Endothelial cell of umbilical vein (primary cell): Measurements from ENCODE around the gene FBXL14. TPM values are rescaled to one million over a fixed set of nuclear protein-coding genes. Genes with fewer than 3 reads are reported as not detected.

Experiments used
- BruUV-seq: library from RNA; stranded (reverse); fragments of 400-500 nt; replicated peaks from 2 replicates; lab custom pipeline; 2021; lab: Mats Ljungman, UMichigan
- CTCF ChIA-PET: fragments of 300-600, 350-600 bp; sonication (Branson Sonifier 250); formaldehyde crosslinking; loops from one replicate; lab custom pipeline; 2021; ENCODE audit warnings: antibody characterized with exemption, inconsistent platforms; lab: Charles Lee
- POLR2A ChIA-PET: fragments of 300-600, 350-600 bp; sonication (Branson Sonifier 250); formaldehyde crosslinking; loops from one replicate; lab custom pipeline; 2021; ENCODE audit warnings: antibody characterized with exemption, inconsistent platforms; lab: Charles Lee
- DNase-seq: peaks from one replicate; pipeline ENCODE4 v3.0.0-alpha.2; 2011; ENCODE audit warnings: low read depth, low spot score
- FAIRE-seq: peaks from 2 replicates; lab custom pipeline; 2011; peaks lifted over from hg19 to GRCh38; lab: Jason Lieb, UNC
- H2AFZ ChIP-seq: 2 replicates; pipeline ENCODE4 v1.6.0; 2012; ENCODE audit warnings: low read depth, low read length, control low read depth, inconsistent platforms
- H3K27ac ChIP-seq: 2 replicates; pipeline ENCODE4 v1.5.1; 2011; ENCODE audit warnings: low read depth, mild to moderate bottlenecking, control low read depth, low read length, moderate library complexity; ENCODE audit not compliant: insufficient read depth
- H3K27me3 ChIP-seq, 2 experiments: 2 replicates each; pipeline versions ENCODE4 v1.6.0 to v1.6.1; 2011; ENCODE audit warnings: low read length in 2 of 2, mixed read lengths in 1 of 2; ENCODE audit not compliant: control insufficient read depth in 2 of 2, insufficient read depth in 2 of 2
- H3K36me3 ChIP-seq, 2 experiments: 2 replicates in 1 of 2; 3 replicates in 1 of 2; pipeline ENCODE4 v1.5.1; 2011; ENCODE audit warnings: low read length in 2 of 2, mild to moderate bottlenecking in 1 of 2, moderate library complexity in 1 of 2; ENCODE audit not compliant: control insufficient read depth in 2 of 2, insufficient read depth in 2 of 2; ENCODE audit errors: extremely low read depth in 1 of 2
- H3K4me1 ChIP-seq: 3 replicates; pipeline ENCODE4 v1.5.1; 2011; ENCODE audit warnings: mild to moderate bottlenecking, low read length; ENCODE audit not compliant: control insufficient read depth, insufficient read depth; ENCODE audit errors: extremely low read depth
- H3K4me2 ChIP-seq: 2 replicates; pipeline ENCODE4 v1.6.1; 2011; ENCODE audit warnings: low read length, control low read depth, mixed read lengths; ENCODE audit not compliant: insufficient read depth
- H3K4me3 ChIP-seq, 3 experiments: fragments of 200-600 bp in 1 of 3; sonication (generic), shearing (Covaris generic) in 1 of 3; replicated peaks in 1 of 3; 2 replicates each; pipeline ENCODE4 v1.5.1; 2011 to 2016; ENCODE audit warnings: control low read depth in 3 of 3, low read length in 3 of 3, mild to moderate bottlenecking in 2 of 3, inconsistent platforms in 1 of 3, low read depth in 1 of 3, moderate library complexity in 1 of 3; ENCODE audit not compliant: insufficient read depth in 1 of 3
- H3K79me2 ChIP-seq: 2 replicates; pipeline ENCODE4 v1.6.0; 2012; ENCODE audit warnings: low read length, inconsistent platforms; ENCODE audit not compliant: control insufficient read depth, insufficient read depth
- H3K9ac ChIP-seq: replicated peaks from 2 replicates; pipeline ENCODE3; 2011; ENCODE audit warnings: low read length, control low read depth; ENCODE audit not compliant: insufficient read depth; ENCODE audit errors: extremely low read depth
- H3K9me1 ChIP-seq: replicated peaks from 3 replicates; pipeline ENCODE4 v1.6.0; 2011; ENCODE audit warnings: mild to moderate bottlenecking, low read length; ENCODE audit not compliant: control insufficient read depth, insufficient read depth; ENCODE audit errors: extremely low read depth
- H3K9me3 ChIP-seq: replicated peaks from 2 replicates; pipeline ENCODE4 v1.5.1; 2012; ENCODE audit warnings: low read length, inconsistent platforms; ENCODE audit not compliant: control insufficient read depth, insufficient read depth
- H4K20me1 ChIP-seq: replicated peaks from 2 replicates; pipeline ENCODE3; 2011; ENCODE audit warnings: mild to moderate bottlenecking, low read length; ENCODE audit not compliant: control insufficient read depth, insufficient read depth; ENCODE audit errors: extremely low read depth
- EZH2 ChIP-seq: IDR thresholded peaks from 2 replicates; pipeline ENCODE4 v1.6.1; 2012; ENCODE audit warnings: borderline replicate concordance, low read depth, mild to moderate bottlenecking, moderate library complexity, low read length, inconsistent platforms; ENCODE audit not compliant: severe bottlenecking
- FOS ChIP-seq: IDR thresholded peaks from 2 replicates; pipeline ENCODE4 v1.6.1; 2011; ENCODE audit warnings: mild to moderate bottlenecking, low read length, moderate library complexity, borderline replicate concordance; ENCODE audit not compliant: insufficient read depth
- GATA2 ChIP-seq: IDR thresholded peaks from 2 replicates; pipeline ENCODE4 v1.7.0; 2011; ENCODE audit warnings: low read depth, mild to moderate bottlenecking, moderate library complexity, mixed read lengths, low read length; ENCODE audit not compliant: insufficient read length, insufficient read depth
- JUN ChIP-seq: IDR thresholded peaks from 2 replicates; pipeline ENCODE4 v1.6.1; 2011; ENCODE audit warnings: borderline replicate concordance, low read depth; ENCODE audit not compliant: insufficient read length, insufficient read depth
- MAX ChIP-seq: IDR thresholded peaks from 2 replicates; pipeline ENCODE4 v1.6.1; 2011; ENCODE audit not compliant: insufficient read depth, insufficient read length
- MYC ChIP-seq: IDR thresholded peaks from one replicate; pipeline ENCODE4 v1.6.1; 2011; ENCODE audit warnings: mild to moderate bottlenecking, low read depth, low read length
- POLR2A ChIP-seq: IDR thresholded peaks from 2 replicates; pipeline ENCODE4 v1.6.1; 2012; ENCODE audit warnings: low read depth, mild to moderate bottlenecking, control low read depth, low read length
- POLR2AphosphoS5 ChIP-seq: IDR thresholded peaks from 2 replicates; pipeline ENCODE4 v1.6.1; 2012; ENCODE audit warnings: low read depth, mild to moderate bottlenecking, control low read depth, low read length, moderate library complexity; ENCODE audit not compliant: insufficient read depth
- dilution Hi-C: fragments of 300-500 bp; cut with MboI; formaldehyde crosslinking; loops from one replicate; pipeline ENCODE4 v1.15.0; 2019; ENCODE audit warnings: low sequenced_read_pairs; ENCODE audit not compliant: extremely low pct_ligation_motif_present
- intact Hi-C: fragments of 100-400 bp; cut with micrococcal nuclease; formaldehyde crosslinking; loops from one replicate; pipeline ENCODE4 v1.10.0; 2022
- polyA plus RNA-seq, 4 experiments: library from polyadenylated mRNA; depleted of rRNA in 3 of 4; stranded (reverse) in 3 of 4; unstranded in 1 of 4; fragments of >200 nt; gene quantifications; 2 replicates each; pipeline versions ENCODE4 v1.2.1 to v1.2.3, GENCODE V29; 2011 to 2012; ENCODE audit warnings: missing spikeins in 1 of 4
- total RNA-seq: library from RNA; stranded (reverse); gene quantifications from 2 replicates; pipeline ENCODE4 v1.2.3, GENCODE V29; 2021
- TF ChIP-seq, protein P1 (sequence below), 2 donors: IDR thresholded peaks; 1 replicate in 1 of 2; 2 replicates in 1 of 2; pipeline ENCODE4 v1.5.1; 2011; ENCODE audit warnings: low read length in 2 of 2, mild to moderate bottlenecking in 2 of 2, moderate library complexity in 2 of 2, control low read depth in 1 of 2, inconsistent platforms in 1 of 2, low read depth in 1 of 2; ENCODE audit not compliant: insufficient read depth in 1 of 2; ENCODE audit errors: extremely low read depth in 1 of 2

Gene FBXL14
- total and polyA plus RNA-seq, 2 donors (not counting 3 experiments of a cell fraction or from before 2014, with no cell fraction given), result 11.3 to 15.7 TPM

DNA sequence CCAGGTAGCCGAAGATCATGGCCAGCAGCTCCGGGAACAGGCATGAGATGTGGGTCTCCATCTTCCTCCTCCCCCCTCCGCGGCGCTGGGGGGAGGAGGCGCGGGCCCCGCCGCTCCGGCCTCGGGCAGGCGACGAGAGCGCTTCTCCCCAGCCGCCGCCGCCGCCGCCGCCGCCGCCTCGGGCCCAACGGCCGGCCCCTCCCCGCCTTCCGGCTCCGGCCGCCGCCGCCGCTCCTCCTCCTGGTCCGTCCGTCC, 448 bp downstream of the FBXL14 start:
- no peaks in the 10 kb centered on the region for H3K9me1 ChIP-seq
- no peaks in the 10 kb centered on the region for H3K27me3 ChIP-seq
- peak overlapping the region; percentile 45 to 91 (median 55) for H3K4me3 ChIP-seq
- DNase-seq (no peak), FAIRE-seq (peak; percentile 18)
- dilution Hi-C loops (no loop called here), intact Hi-C loops (loop anchor here (1.0 kb wide), 1 partner anchor 11 kb away; no protein-coding TSS in a partner anchor)
- H3K4me1 ChIP-seq, result peaks cover 40% of the 10 kb centered on the region
- peak overlapping the region; percentile 79 for H3K4me2 ChIP-seq
- CTCF ChIA-PET, result interaction anchor here (1.0 to 5.6 kb wide), 5 partner anchors 10 to 477 kb away, joined by 3 to 41 read pairs (median 25); no protein-coding TSS in a partner anchor
- POLR2A ChIA-PET, result no interaction called here
- H2AFZ ChIP-seq, result peak overlapping the region; percentile 71
- H3K9ac ChIP-seq, result no peak overlapping the region
- peaks cover 2% of the 10 kb centered on the region for H4K20me1 ChIP-seq
- TF ChIP-seq JUN (no peak), MYC (no peak), POLR2AphosphoS5 (no peak), POLR2A (no peak), EZH2 (no peak), GATA2 (no peak), FOS (no peak), MAX (no peak)
- TF ChIP-seq, protein P1, sequence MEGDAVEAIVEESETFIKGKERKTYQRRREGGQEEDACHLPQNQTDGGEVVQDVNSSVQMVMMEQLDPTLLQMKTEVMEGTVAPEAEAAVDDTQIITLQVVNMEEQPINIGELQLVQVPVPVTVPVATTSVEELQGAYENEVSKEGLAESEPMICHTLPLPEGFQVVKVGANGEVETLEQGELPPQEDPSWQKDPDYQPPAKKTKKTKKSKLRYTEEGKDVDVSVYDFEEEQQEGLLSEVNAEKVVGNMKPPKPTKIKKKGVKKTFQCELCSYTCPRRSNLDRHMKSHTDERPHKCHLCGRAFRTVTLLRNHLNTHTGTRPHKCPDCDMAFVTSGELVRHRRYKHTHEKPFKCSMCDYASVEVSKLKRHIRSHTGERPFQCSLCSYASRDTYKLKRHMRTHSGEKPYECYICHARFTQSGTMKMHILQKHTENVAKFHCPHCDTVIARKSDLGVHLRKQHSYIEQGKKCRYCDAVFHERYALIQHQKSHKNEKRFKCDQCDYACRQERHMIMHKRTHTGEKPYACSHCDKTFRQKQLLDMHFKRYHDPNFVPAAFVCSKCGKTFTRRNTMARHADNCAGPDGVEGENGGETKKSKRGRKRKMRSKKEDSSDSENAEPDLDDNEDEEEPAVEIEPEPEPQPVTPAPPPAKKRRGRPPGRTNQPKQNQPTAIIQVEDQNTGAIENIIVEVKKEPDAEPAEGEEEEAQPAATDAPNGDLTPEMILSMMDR (IDR thresholded peaks at IDR 0.05; ENCODE audit: extremely low read depth in 1 of 2, insufficient read depth in 1 of 2, low read depth in 1 of 2, low read length in 2 of 2), result no peak
- no peak overlapping the region for H3K27ac ChIP-seq
- no peaks in the 10 kb centered on the region for H3K9me3 ChIP-seq
- no peaks in the 10 kb centered on the region for H3K36me3 ChIP-seq
- H3K79me2 ChIP-seq, result peaks cover 17% of the 10 kb centered on the region
- BruUV-seq, result no TSS peak
